ENCODE measurements around the gene SLX9. TPM values are rescaled to one million over a fixed set of nuclear protein-coding genes. Genes with fewer than 3 reads are reported as not detected.

SLX9 gene
- total RNA-seq, 1 donor from 2014 or later, result 33.3 TPM

DNA sequence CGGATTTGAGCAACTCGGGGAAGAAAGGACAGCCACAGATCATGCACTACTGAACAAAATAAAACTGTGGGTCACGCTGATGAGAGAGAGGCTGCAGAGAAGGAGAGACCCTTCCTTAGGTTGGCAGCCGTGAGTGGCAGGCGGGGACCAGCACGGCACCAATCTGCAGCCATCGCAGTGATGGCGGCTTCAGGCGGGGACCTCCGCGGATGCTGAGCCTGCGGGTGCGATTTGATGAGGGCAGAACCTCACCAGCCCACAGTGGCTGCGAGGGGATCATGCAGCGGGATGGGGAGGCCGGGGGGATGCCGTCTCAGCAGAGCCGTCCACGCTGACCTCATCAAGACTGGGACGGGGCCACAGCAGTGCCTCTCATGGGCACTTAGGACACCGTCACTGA, 30.9 kb upstream of the SLX9 start:
- TF ChIP-seq, protein P1, sequence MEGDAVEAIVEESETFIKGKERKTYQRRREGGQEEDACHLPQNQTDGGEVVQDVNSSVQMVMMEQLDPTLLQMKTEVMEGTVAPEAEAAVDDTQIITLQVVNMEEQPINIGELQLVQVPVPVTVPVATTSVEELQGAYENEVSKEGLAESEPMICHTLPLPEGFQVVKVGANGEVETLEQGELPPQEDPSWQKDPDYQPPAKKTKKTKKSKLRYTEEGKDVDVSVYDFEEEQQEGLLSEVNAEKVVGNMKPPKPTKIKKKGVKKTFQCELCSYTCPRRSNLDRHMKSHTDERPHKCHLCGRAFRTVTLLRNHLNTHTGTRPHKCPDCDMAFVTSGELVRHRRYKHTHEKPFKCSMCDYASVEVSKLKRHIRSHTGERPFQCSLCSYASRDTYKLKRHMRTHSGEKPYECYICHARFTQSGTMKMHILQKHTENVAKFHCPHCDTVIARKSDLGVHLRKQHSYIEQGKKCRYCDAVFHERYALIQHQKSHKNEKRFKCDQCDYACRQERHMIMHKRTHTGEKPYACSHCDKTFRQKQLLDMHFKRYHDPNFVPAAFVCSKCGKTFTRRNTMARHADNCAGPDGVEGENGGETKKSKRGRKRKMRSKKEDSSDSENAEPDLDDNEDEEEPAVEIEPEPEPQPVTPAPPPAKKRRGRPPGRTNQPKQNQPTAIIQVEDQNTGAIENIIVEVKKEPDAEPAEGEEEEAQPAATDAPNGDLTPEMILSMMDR (conservative IDR thresholded peaks at IDR 0.05), result no peak
- Mint-ChIP-seq H3K4me1 (ENCODE audit: unreplicated experiment) (peaks cover 13% of the 10 kb centered on the region), H3K27ac (no peak overlapping the region), H3K36me3 (no peaks in the 10 kb centered on the region), H3K4me3 (no peak overlapping the region), H3K27me3 (peaks cover 17% of the 10 kb centered on the region), H3K9me3 (no peaks in the 10 kb centered on the region)
- no peak for DNase-seq (ENCODE audit: extremely low spot score, unreplicated experiment)

DNA sequence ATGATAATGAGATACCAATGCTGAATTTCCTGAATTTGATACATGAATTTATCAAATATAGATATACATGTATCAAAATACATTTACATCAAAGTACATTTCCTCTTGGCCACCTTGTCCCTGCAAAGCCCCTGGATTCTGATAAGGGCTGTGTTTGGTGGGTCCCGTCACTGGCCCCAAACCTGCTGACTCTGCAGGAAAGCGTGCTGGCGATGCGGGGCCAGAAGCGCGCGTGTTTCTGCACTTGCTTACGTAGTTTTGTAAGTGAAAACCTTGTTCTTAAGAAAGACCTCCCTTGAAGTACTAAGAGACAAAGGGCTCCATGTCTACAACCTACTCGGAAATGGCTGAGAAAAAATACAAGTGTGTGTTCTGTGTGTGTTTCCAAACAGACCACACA, 30.1 kb upstream of the SLX9 start:
- Mint-ChIP-seq H3K4me1 (ENCODE audit: unreplicated experiment) (peaks cover 13% of the 10 kb centered on the region), H3K36me3 (no peaks in the 10 kb centered on the region), H3K9me3 (no peaks in the 10 kb centered on the region), H3K4me3 (no peak overlapping the region), H3K27me3 (peaks cover 12% of the 10 kb centered on the region), H3K27ac (no peak overlapping the region)
- TF ChIP-seq, protein P1 (conservative IDR thresholded peaks at IDR 0.05), result no peak
- DNase-seq (ENCODE audit: extremely low spot score, unreplicated experiment), result no peak

GRCh38 chr21:44910229-44911067, 29.4 kb upstream of the SLX9 start:
- no peak overlapping the region for H3K4me3 Mint-ChIP-seq
- TF ChIP-seq, protein P1 (conservative IDR thresholded peaks at IDR 0.05), result no peak
- peaks cover 13% of the 10 kb centered on the region for H3K4me1 Mint-ChIP-seq (ENCODE audit: unreplicated experiment)
- no peaks in the 10 kb centered on the region for H3K36me3 Mint-ChIP-seq
- no peak for DNase-seq (ENCODE audit: extremely low spot score, unreplicated experiment)
- no peak overlapping the region for H3K27ac Mint-ChIP-seq
- peaks cover 14% of the 10 kb centered on the region for H3K27me3 Mint-ChIP-seq
- no peaks in the 10 kb centered on the region for H3K9me3 Mint-ChIP-seq

DNA sequence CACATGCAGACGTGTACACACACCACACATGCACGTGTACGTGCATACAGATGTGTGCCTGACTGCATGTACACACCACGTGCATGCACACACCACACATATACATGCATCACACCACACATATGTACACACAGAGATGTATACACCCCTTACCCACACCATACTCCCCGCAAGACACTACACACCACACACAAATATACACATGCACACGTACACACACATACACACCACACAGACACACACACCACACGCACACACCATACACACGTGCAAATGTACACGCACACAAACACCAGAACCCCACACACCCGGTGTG, 28.8 kb upstream of the SLX9 start:
- H3K27ac Mint-ChIP-seq, result no peak overlapping the region

DNA sequence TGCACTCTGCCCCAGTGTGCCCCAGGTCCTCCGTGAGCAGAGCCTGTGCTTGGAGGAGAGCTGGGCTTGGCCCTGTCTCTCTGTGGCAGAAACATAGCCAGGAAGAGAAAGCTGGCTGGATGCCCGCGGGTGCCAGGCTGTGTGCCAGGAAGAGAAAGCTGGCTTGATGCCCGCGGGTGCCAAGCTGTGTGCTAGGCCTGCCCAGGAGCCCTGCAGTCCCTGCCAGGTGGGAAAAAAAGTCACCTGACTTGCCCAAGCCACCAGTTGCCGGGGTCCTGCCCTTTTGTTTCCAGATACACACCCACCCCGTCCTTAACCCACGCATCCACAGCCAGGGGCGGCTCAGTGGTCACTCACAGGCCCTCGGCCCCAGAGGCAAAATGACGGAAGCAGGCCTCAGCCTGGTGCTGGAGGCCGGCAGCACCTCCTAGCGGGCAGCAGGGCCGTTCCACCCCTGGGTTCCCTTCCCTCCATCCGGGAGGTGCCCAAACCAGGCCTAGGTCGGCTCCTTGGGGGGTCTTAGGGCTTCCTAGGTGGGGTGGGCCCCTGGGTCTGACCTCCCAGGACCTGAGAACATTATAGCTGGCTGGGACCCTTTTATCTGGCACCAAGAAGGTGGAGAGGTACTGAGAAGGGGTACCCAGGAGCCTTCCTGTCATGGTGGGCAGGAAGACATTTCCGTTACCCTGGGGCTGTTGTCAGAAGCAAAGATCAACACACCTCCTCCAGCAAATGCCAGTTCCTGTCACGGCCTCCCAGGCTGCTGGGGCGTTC, 28.3 kb upstream of the SLX9 start:
- no peaks in the 10 kb centered on the region for H3K36me3 Mint-ChIP-seq

More for the DNA sequence above, 28.8 kb upstream of the SLX9 start:
- Mint-ChIP-seq H3K36me3 (no peaks in the 10 kb centered on the region), H3K9me3 (no peaks in the 10 kb centered on the region), H3K27me3 (peaks cover 17% of the 10 kb centered on the region), H3K4me3 (no peak overlapping the region), H3K4me1 (ENCODE audit: unreplicated experiment) (peaks cover 13% of the 10 kb centered on the region)
- no peak for DNase-seq (ENCODE audit: extremely low spot score, unreplicated experiment)
- TF ChIP-seq, protein P1 (conservative IDR thresholded peaks at IDR 0.05), result no peak

More for the DNA sequence above, 28.3 kb upstream of the SLX9 start:
- Mint-ChIP-seq H3K27me3 (peaks cover 14% of the 10 kb centered on the region), H3K4me1 (ENCODE audit: unreplicated experiment) (peaks cover 13% of the 10 kb centered on the region), H3K9me3 (no peaks in the 10 kb centered on the region), H3K4me3 (no peak overlapping the region), H3K27ac (no peak overlapping the region)
- no peak for DNase-seq (ENCODE audit: extremely low spot score, unreplicated experiment)
- TF ChIP-seq, protein P1 (conservative IDR thresholded peaks at IDR 0.05), result no peak

Data from type B pancreatic cell (in vitro differentiated cells).